MM.1S (cell line): ENCODE data around the gene GPHN.
A peak's percentile ranks its signal among the peaks of the same experiment; 100 is the strongest.

Experiments used
- CTCF ChIP-seq: fragments of 300-600 bp; sonication (generic); IDR thresholded peaks from 2 replicates; pipeline ENCODE4 v1.5.1; 2016; ENCODE audit warnings: antibody characterized with exemption, low read length, mixed read lengths
- EZH2phosphoT487 ChIP-seq: fragments of 300-600 bp; sonication (generic); IDR thresholded peaks from 2 replicates; pipeline ENCODE4 v1.6.1; 2018; ENCODE audit warnings: antibody characterized with exemption, low read length

GRCh38 chr14:66746316-66747006, 238.5 kb downstream of the GPHN start:
- peak; percentile 57 for TF ChIP-seq CTCF
- no peak for TF ChIP-seq EZH2phosphoT487
